ENCODE measurements around the gene ROPN1. TPM values are rescaled to one million over a fixed set of nuclear protein-coding genes. Genes with fewer than 3 reads are reported as not detected.
"Not testable (repeated sequence)": the region's sequence is repeated elsewhere in the genome, so short reads cannot be mapped to it uniquely, and the experiment has no call there.

ROPN1 gene
- total RNA-seq (2014; rRNA removed; shearing (Covaris generic)), result not detected in 2 replicates

DNA sequence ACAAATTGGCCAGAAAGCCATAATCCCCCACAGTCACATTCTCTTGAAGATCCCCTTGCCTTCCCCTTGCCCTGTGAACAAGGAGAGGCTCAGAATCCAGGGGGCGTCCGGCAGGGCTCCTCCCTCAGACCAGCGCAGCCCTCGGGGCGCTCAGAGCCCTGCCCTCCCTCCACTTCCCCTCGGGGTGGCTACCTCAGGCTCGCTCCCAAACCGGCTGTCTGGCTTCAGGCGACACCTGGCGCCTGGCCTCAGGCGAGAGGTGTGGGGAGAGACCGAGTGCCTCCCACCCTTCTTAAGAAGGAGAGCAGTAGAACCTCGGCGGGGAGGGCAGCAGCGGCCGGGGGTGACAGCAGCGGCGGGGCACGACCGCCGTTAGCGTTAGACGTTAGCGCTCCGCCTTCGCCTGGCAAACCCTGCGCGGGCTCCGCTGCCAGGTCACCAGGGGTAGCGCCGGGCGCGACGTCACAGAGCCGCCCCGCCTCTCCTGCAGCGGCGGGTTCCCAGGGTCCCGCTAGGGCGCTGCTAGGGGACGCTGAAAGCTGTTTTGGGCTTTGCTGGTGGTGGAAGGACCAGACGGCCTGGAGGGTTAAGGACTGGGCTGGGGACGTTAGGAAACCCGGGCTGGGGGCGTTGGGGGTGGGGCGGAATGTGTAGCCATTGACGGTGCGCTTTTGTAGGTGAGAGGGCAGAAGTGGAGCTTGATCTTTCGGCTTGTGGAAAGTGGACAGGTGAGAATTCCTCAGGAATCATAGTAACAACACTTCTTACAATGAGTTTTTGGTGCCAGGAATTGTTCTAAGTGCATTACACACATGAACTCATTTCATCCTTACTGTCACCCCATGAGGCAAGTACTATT, at the start of gene ROPN1:
Gene ROPN1, minus strand, starts transcription at position 395 of the 859 bp plus-strand sequence. CDS start 11,643 bp downstream, outside the sequence.
- not testable (repeated sequence) for DNase-seq (ENCODE audit: low read depth)

- no peak for DNase-seq (ENCODE audit: low read depth)
These were observed 49.6 kb upstream of the ROPN1 start for GRCh38 chr3:124041553-124041952.

- peak; percentile 60 for DNase-seq (ENCODE audit: low read depth)
These were observed 45.4 kb upstream of the ROPN1 start for GRCh38 chr3:124037326-124037725.

- not testable (repeated sequence) for DNase-seq (ENCODE audit: low read depth)
These were observed 44.3 kb upstream of the ROPN1 start for GRCh38 chr3:124036214-124036613.

DNA sequence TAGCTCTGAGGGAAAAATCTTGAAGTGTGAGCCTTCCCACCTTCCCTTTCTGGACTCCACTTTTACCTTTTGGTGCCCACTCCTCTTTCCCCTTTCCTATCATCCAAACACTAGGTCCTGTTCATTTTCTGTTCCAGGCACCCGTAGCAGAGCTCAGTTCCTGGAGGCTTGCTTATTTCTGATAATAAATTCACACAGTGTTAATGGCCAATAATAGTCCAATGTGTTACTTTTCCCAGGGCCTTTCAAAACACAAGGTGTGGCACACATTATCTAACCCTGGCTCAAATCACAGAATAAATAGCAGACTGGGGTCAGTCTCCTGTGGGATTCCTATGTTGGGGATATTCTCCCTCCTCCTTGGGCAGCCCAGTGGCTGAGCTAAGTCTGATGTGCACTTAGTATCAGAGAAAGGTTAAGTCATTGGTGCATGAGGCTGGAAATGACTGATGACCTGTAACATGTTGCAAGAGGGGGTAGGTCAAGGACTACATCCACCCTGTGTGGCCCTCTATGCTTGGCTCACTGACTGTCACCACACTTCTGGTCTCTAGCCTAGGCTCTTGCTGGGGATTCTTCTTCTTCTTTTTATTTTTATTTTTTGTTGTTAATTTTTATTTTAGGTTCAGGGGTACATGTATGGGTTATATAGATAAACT, 43.7 kb upstream of the ROPN1 start:
- DNase-seq (ENCODE audit: low read depth), result no peak

DNA sequence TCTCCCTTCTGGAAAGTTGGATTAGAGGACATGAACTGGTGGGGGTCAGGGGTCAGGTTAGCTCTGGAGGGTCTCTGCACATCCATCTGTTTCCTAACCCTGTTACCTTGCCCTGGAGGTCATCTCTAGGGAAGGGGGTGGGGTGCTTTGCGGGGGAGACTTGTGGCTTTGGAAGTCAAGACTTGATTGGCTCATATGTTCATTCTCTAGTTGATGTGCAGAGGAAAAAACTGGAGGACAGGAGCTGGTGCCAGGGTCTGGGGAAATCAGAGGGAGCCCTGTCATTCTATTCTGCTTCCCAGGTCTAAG, 42.9 kb upstream of the ROPN1 start:
- DNase-seq (ENCODE audit: low read depth), result no peak

DNA sequence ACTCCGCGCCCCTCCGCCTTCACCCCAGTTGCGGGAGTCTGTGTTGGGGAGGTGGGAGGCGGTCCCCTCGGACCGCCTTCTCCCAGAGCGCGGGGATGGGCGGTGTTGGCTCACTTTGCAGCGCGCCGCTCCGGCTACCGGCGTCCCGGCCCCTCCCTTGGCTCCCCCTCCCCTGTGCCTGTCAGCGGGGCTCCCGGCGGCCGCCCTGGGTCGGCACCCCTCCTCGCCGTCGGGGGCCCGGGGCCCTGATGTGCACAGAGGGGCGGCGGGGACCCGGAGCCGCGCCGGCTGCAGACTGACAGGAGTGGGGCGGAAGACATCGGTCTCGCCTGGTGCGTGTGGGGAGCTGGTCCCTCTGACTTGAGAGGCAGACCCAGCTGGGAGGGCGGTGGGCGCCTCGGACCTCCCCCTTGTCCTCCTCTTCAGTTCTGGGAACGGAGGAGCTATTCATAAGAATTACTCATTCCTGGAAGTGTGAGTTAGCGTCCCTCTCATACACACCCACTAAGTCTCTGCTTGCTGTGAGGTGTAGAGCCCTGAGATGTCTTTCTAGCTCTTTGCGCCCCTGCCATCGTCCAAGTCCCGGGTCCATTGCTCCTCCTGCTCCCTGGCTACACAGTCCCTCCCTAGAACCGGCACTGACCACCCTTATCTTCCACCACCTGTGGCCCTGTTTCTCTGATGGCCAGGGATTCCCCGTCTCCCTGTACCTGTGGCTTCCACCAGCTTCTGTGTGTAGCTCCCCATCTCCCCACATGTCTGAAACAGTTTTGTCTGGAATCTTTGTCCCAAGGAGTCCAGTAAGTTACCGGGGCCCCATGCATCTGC, 42.3 kb upstream of the ROPN1 start:
- DNase-seq (ENCODE audit: low read depth), result peak; percentile 52

DNA sequence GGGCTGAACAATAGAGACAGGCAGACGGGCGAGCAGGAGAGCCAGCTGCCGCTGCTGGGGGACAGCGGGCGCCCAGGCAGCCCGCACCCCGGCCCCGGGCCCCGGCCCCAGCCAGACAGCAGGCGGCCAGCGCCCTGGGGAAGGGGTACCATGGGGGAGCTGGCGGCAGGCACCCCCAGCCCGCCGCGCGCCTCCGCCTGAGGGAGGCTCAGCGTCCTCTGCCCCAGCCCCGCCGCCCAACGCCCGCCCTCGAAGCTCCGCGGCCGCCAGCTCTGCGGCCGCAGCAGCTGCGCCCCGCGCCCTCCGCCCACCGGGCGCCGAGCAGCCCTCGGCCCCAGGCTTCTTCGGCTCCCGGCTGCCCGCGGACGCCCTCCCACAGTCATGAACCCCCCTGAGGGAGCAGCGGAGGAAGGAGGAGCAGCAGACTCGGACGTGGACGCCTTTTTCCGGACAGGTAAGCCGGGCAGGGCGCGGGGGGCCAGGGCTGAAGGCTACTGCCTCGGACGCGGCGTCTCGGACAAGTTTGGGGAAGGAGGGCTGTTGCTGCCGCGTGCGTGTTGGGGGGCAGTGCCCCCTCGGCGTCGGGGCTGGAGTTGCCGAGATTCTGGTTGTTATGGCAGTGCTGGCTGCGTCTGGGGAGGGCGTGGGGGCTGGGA, 41.6 kb upstream of the ROPN1 start, which contains the start of gene KALRN:
Gene KALRN, plus strand, starts transcription at position 10 of the 656 bp plus-strand sequence.
- peak; percentile 25 for DNase-seq (ENCODE audit: low read depth)

- peak; percentile 90 for DNase-seq (ENCODE audit: low read depth)
These were observed 41.0 kb upstream of the ROPN1 start for GRCh38 chr3:124032881-124033359.

DNA sequence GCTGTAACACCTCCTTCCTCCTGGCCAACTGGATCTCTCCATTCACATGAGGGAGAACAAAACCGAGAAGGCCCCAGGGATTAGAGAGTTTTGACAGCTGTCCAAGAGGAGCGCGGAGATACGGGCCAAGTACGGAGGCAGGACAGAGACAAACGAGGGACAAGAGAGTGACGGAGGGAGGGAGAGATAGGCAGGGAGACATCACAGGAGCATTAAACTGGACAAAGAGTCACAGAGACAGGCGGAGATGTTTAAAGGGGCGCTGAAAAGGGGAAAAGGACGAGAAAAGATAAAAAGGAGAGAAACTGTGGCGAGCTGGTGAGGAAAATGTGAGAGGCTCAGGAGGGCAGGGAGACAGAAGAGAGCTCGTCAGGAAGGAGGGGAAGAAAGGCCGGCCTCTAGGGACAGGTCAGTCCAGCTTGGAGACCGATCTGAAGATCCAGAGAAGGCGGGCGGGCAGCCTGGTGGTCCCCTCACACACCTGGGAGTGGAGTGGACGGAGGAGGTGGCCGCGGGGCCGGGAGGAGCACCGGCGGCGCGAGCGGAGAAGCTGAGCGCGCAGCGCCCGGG, 40.5 kb upstream of the ROPN1 start:
- DNase-seq (ENCODE audit: low read depth), result peak; percentile 59

DNA sequence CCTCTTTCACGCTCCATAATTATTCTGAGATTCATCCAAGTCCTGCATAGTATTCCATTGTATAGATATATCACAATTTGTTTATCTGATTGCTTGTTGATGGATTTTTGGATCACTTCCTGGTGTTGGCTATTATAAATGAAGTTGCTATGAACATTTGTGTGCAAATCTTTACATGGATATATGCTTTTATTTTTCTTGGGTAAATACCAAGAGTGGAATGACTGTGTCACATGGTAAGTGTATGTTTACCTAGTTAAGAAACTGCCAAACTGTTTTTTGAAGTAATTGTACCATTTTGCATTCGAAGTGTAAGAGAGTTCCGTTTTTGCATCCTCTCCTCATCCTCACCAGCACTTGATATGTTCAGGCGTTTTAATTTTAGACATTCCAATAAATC, 34.6 kb upstream of the ROPN1 start:
- no peak for DNase-seq (ENCODE audit: low read depth)

DNA sequence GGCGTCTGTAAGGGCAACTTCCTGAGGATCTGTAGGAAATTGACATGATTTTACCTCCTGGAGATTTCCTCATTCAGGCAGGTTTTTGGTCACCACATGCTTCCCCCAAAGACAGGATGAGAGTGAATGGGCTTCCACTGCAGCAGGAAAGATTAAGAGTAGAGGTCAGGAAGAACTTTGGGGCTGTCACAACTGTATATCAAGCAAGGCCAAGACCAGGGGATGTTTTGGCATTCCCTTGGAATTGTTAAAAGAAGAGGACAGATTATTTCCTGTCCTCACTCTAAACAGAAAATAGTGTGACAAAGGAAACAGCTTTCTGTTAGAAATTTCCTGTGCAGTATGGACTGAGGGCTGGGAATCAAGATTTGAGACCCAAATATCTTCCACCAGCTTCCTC, 31.6 kb upstream of the ROPN1 start:
- DNase-seq (ENCODE audit: low read depth), result not testable (repeated sequence)

DNA sequence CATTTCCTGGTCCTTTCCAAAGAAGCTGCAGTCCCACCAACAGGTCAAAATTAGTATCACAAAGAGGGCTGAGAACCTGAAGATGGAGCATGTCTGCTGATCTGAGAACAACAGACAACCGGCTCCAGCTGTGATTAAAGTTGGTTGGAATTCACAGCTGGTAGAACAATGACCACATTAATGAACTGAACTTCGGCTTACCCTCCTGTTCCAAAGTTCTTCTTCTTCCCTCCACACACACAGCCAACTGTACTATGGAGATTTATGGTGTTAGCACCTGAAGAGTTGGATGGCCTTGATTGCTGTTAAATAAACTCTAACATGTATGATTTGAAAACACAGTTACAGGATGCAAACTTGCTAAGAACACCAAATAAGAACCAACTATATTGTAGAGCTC, 27.4 kb upstream of the ROPN1 start:
- DNase-seq (ENCODE audit: low read depth), result no peak

GRCh38 chr3:124017502-124017901, 25.6 kb upstream of the ROPN1 start:
- not testable (repeated sequence) for DNase-seq (ENCODE audit: low read depth)

DNA sequence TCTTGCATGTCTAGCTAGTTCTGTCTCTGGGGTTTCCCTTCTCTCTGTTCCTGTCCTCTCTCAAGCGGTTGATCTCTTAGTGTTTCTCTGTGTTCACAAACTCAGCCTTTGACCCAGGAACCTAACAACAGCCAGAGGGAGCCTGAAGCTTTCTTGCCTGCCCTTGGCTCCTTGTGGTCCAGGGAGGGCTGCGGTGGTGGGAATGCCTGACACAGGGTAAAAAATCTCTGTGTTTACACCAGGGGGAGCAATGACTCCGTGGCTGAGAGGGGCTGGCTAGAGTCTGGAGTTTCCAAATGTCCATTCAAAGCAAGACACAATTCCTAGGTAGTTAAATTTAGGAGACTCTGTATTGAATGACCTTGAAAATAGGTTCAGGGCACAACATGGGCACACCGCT, 24.6 kb upstream of the ROPN1 start:
- peak; percentile 63 for DNase-seq (ENCODE audit: low read depth)

GRCh38 chr3:124014366-124014942, 22.5 kb upstream of the ROPN1 start:
- peak; percentile 60 for DNase-seq (ENCODE audit: low read depth)

- DNase-seq (ENCODE audit: low read depth), result peak; percentile 66
These were observed 16.4 kb upstream of the ROPN1 start for GRCh38 chr3:124008321-124008720.

DNA sequence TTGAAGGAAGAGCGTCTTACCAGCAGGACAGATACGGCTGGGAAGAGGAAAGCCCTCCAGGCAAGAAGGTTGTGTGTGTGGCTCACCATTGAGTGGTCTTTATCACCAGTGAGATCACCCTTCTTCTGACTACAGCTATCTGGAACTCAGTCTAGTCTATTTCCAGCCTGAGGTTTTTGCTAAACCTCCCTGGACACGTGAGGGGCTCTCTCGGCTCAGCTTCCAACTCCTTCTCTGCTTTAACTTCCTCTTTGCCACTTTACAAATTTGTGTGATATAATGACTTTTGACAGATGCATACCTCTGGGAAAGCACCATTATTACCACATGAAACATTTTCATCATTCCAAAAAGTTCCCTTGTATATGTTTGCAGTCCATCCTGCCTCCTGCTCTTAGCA, 15.3 kb upstream of the ROPN1 start:
- DNase-seq (ENCODE audit: low read depth), result peak; percentile 91

GRCh38 chr3:124002405-124003079, 10.6 kb upstream of the ROPN1 start:
- not testable (repeated sequence) for DNase-seq (ENCODE audit: low read depth)

DNA sequence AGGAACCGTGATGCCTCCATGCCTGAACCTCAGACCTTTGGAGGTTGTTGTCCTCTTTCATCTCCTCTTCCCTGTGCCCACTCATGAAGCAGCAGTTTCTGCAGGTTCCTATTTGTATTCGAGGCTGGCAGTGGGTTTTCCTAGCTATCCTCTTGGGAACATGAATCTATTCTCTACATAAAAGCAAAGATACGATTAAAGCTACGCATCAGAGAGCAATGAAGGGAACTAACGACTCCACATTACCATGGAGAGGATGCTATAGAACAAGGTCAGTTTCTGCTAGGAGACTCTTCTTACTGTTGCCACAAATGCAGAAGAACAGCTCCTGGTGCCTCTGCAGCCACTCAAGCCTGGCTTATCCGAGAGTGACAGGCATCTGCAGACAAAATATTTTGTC, 9.4 kb upstream of the ROPN1 start:
- not testable (repeated sequence) for DNase-seq (ENCODE audit: low read depth)
